ENCODE measurements around the gene TWSG1. TPM values are rescaled to one million over a fixed set of nuclear protein-coding genes. Genes with fewer than 3 reads are reported as not detected.

TWSG1 gene
- total RNA-seq: 10 to 100 TPM in 4 of 5 donors, 1 to 10 TPM in 1; 9.3 to 76.0 (median 31.2) TPM
- 10 to 100 TPM in 1 of 3 donors, 1 to 10 TPM in 2; 8.2 to 16.2 (median 8.3) TPM for polyA plus RNA-seq
- long read RNA-seq, donor 1, transcript TWSG1-201 (5 exons, 3,756 nt): major isoform, 22 of 23 reads
- long read RNA-seq, donor 1, partial matches to known transcripts: 0 of 23 reads
- long read RNA-seq, donor 1, other reads (novel, unspliced or antisense): 0 of 23 reads
- long read RNA-seq, donor 2, transcript TWSG1-201 (5 exons, 3,756 nt): major isoform, 22 of 22 reads
- long read RNA-seq, donor 2, partial matches to known transcripts: 0 of 22 reads
- long read RNA-seq, donor 2, other reads (novel, unspliced or antisense): 0 of 22 reads
- long read RNA-seq, donor 3, transcript TWSG1-202 (4 exons, 1,119 nt): major isoform, 6 of 18 reads
- long read RNA-seq, donor 3, partial matches to known transcripts: 8 of 18 reads
- long read RNA-seq, donor 3, other reads (novel, unspliced or antisense): 0 of 18 reads
- long read RNA-seq, donor 4, partial matches to known transcripts: 0 of 4 reads
- long read RNA-seq, donor 4, other reads (novel, unspliced or antisense): 0 of 4 reads
- long read RNA-seq, donor 5, transcript TWSG1-202 (4 exons, 1,119 nt): minor isoform, 23 of 82 reads
- long read RNA-seq, donor 5, transcript TWSG1-201 (5 exons, 3,756 nt): major isoform, 37 of 82 reads
- long read RNA-seq, donor 5, partial matches to known transcripts: 22 of 82 reads
- long read RNA-seq, donor 5, other reads (novel, unspliced or antisense): 0 of 82 reads
- long read RNA-seq, donor 6, transcript TWSG1-201 (5 exons, 3,756 nt): major isoform, 24 of 55 reads
- long read RNA-seq, donor 6, transcript TWSG1-202 (4 exons, 1,119 nt): minor isoform, 11 of 55 reads
- long read RNA-seq, donor 6, partial matches to known transcripts: 20 of 55 reads
- long read RNA-seq, donor 6, other reads (novel, unspliced or antisense): 0 of 55 reads
- long read RNA-seq, donor 7, transcript TWSG1-202 (4 exons, 1,119 nt): minor isoform, 11 of 58 reads
- long read RNA-seq, donor 7, transcript TWSG1-201 (5 exons, 3,756 nt): major isoform, 16 of 58 reads
- long read RNA-seq, donor 7, partial matches to known transcripts: 31 of 58 reads
- long read RNA-seq, donor 7, other reads (novel, unspliced or antisense): 0 of 58 reads
- long read RNA-seq, donor 8, transcript TWSG1-202 (4 exons, 1,119 nt): minor isoform, 6 of 97 reads
- long read RNA-seq, donor 8, transcript TWSG1-201 (5 exons, 3,756 nt): major isoform, 12 of 97 reads
- long read RNA-seq, donor 8, partial matches to known transcripts: 79 of 97 reads
- long read RNA-seq, donor 8, other reads (novel, unspliced or antisense): 0 of 97 reads
- long read RNA-seq, donor 9, transcript TWSG1-202 (4 exons, 1,119 nt): minor isoform, 12 of 81 reads
- long read RNA-seq, donor 9, transcript TWSG1-201 (5 exons, 3,756 nt): major isoform, 25 of 81 reads
- long read RNA-seq, donor 9, partial matches to known transcripts: 44 of 81 reads
- long read RNA-seq, donor 9, other reads (novel, unspliced or antisense): 0 of 81 reads
- long read RNA-seq, donor 10, transcript TWSG1-201 (5 exons, 3,756 nt): major isoform, 5 of 9 reads
- long read RNA-seq, donor 10, partial matches to known transcripts: 0 of 9 reads
- long read RNA-seq, donor 10, other reads (novel, unspliced or antisense): 0 of 9 reads

GRCh38 chr18:9334329-9334972 is at the start of gene TWSG1:
TSS of gene TWSG1 (plus strand) at chr18:9334773. CDS start at chr18:9337230, 2,457 bp downstream.
- peak; percentile 93 to 98 for DNase-seq
- intact Hi-C loops (cut with DNase I; ENCODE audit: low total_unique reads): no loop called here
- peak within 1 kb of the TSS; percentile 75 to 97 (median 85) for H3K4me3 ChIP-seq
- no peaks in the 10 kb centered on the region for H3K9me3 ChIP-seq
- peak; percentile 28 to 52 (median 48) for TF ChIP-seq POLR2AphosphoS5 (IDR thresholded peaks at IDR 0.05)
- TF ChIP-seq EP300 (IDR thresholded peaks at IDR 0.05): no peak
- peak in 3 of 7 experiments; percentile 32 to 70 (median 59) for TF ChIP-seq CTCF (IDR thresholded peaks at IDR 0.05)
- TF ChIP-seq POLR2A (IDR thresholded peaks at IDR 0.05): no peak
- peaks cover 14 to 46% (median 23%) of the 10 kb centered on the region in 4 donors for H3K4me1 ChIP-seq
- H3K27ac ChIP-seq: peak within 1 kb of the TSS; percentile 82 to 96 (median 89)
- 1 to 4% (median 1%) methylated on average over 8 to 67 of the region's 67 CpGs for WGBS, 5 donors
- H3K36me3 ChIP-seq: peaks cover 0 to 23% (median 18%) of the 10 kb centered on the region in 4 donors
- H3K27me3 ChIP-seq: no peaks in the 10 kb centered on the region

GRCh38 chr18:9285604-9286003 is 49.0 kb upstream of the TWSG1 start:
- no peaks in the 10 kb centered on the region for H3K9me3 ChIP-seq
- DNase-seq: no peak
- TF ChIP-seq POLR2A (IDR thresholded peaks at IDR 0.05): no peak
- TF ChIP-seq POLR2AphosphoS5 (IDR thresholded peaks at IDR 0.05): no peak
- no peak for TF ChIP-seq EP300 (IDR thresholded peaks at IDR 0.05)
- TF ChIP-seq CTCF (IDR thresholded peaks at IDR 0.05): no peak
- no peak overlapping the region for H3K27ac ChIP-seq
- no peaks in the 10 kb centered on the region for H3K4me1 ChIP-seq
- H3K36me3 ChIP-seq: peaks cover 5 to 33% (median 23%) of the 10 kb centered on the region in 4 donors
- no peaks in the 10 kb centered on the region for H3K27me3 ChIP-seq
- intact Hi-C loops (cut with DNase I; ENCODE audit: low total_unique reads): no loop called here
- H3K4me3 ChIP-seq: no peak overlapping the region
- WGBS, 5 donors: 83 to 96% (median 92%) methylated on average over 2 of the region's 2 CpGs

- TF ChIP-seq POLR2A (IDR thresholded peaks at IDR 0.05): no peak
- TF ChIP-seq CTCF (IDR thresholded peaks at IDR 0.05): no peak
- no peak for TF ChIP-seq EP300 (IDR thresholded peaks at IDR 0.05)
- no peak for TF ChIP-seq POLR2AphosphoS5 (IDR thresholded peaks at IDR 0.05)
- WGBS, 5 donors: 68 to 82% (median 73%) methylated on average over 7 of the region's 7 CpGs
- H3K27me3 ChIP-seq: no peaks in the 10 kb centered on the region
- H3K4me3 ChIP-seq: no peak overlapping the region
- H3K4me1 ChIP-seq: no peaks in the 10 kb centered on the region
- intact Hi-C loops (cut with DNase I; ENCODE audit: low total_unique reads): no loop called here
- H3K9me3 ChIP-seq: peaks cover 0 to 2% (median 0%) of the 10 kb centered on the region in 4 donors
- H3K36me3 ChIP-seq: peaks cover 0 to 19% (median 14%) of the 10 kb centered on the region in 4 donors
- no peak overlapping the region for H3K27ac ChIP-seq
- peak in 1 of 2 donors; percentile 7 for DNase-seq
Observed at GRCh38 chr18:9287036-9287435, 47.5 kb upstream of the TWSG1 start.
